ENCODE data around the gene FBLN5.

GRCh38 chr14:91854327-91854934, 93.1 kb downstream of the FBLN5 start:
- TF ChIP-seq MAX (IDR thresholded peaks at IDR 0.05; ENCODE audit: low read depth, low read length) (no peak), CTCF (IDR thresholded peaks at IDR 0.05; ENCODE audit: low read depth, low read length) (no peak), MYC (IDR thresholded peaks at IDR 0.05; ENCODE audit: low read depth, low read length) (no peak)
